IPS-18c (cell line): ENCODE data around the gene PHC3.

Experiments
- H3K4me3 ChIP-seq: 2 replicates; pipeline ENCODE4 v1.7.0; 2013; ENCODE audit warnings: low read depth, mild to moderate bottlenecking, low read length, moderate library complexity; ENCODE audit not compliant: insufficient read depth
- H3K9me3 ChIP-seq: one replicate; pipeline ENCODE4 v1.6.1; 2013; ENCODE audit warnings: mild to moderate bottlenecking, low read length, moderate library complexity; ENCODE audit not compliant: control insufficient read depth, insufficient read depth

Gene PHC3

DNA sequence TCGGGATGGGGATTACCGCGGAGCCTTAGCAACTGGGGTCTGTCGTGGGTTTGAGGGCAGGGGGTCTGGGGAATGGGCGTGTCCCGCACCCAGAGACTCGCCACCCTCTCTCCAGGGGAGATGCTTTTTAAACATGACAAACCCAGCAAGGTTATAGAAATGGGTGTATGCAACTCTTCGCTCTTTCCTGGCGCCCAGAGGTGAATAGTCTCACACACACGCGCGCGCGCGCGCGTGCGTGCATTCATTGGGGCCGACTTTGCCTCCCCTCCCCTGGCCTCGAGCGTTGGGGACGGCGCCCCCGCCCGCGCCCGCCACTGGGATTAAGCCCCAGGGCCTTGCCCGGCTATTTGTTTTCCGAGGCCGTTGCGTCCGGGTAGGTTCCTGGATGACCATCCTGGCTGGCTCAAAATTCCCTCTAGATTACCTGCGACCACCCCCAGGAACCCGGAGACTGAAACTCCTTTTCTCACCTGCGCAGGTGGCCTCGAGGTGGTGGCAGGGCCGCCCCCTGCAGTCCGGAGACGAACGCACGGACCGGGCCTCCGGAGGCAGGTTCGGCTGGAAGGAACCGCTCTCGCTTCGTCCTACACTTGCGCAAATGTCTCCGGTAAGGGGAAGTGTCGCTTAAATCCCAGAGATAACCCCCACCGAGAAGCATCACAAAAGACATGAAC lies 143.0 kb downstream of the PHC3 start:
- Histone ChIP-seq H3K4me3 (peak overlapping the region; percentile 76), H3K9me3 (no peaks in the 10 kb centered on the region)
